Embryonic facial prominence (tissue), 1 donor: Measurements from ENCODE around the gene ECHDC3.
"Not testable (repeated sequence)": the region's sequence is repeated elsewhere in the genome, so short reads cannot be mapped to it uniquely, and the experiment has no call there.

ENCODE experiments used
- DNase-seq: peaks from one replicate; pipeline ENCODE4 v3.0.0-alpha.2; 2016; ENCODE audit errors: extremely low spot score

ECHDC3 gene

GRCh38 chr10:11715815-11716494, 26.2 kb upstream of the ECHDC3 start:
- DNase-seq, result no peak

DNA sequence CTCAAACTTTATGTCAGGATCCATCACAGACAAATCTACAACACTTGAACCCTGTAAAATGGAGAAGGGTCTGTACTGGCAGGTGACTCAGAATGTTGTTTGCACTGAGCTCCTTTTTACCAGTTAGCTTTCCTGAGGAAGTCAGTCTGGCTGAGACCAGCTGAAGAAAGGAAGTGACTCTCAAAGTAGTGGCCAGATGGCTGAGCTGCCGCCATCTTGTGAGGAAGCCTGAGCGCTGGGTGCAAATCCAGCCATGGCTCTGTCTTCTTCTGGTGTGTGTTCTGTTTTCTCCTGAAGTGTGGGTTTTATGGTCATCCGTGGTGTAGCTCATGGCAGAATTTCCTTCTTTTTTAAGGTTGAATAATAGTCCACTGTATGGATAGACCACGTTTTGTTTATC, 25.5 kb upstream of the ECHDC3 start:
- DNase-seq, result no peak

DNA sequence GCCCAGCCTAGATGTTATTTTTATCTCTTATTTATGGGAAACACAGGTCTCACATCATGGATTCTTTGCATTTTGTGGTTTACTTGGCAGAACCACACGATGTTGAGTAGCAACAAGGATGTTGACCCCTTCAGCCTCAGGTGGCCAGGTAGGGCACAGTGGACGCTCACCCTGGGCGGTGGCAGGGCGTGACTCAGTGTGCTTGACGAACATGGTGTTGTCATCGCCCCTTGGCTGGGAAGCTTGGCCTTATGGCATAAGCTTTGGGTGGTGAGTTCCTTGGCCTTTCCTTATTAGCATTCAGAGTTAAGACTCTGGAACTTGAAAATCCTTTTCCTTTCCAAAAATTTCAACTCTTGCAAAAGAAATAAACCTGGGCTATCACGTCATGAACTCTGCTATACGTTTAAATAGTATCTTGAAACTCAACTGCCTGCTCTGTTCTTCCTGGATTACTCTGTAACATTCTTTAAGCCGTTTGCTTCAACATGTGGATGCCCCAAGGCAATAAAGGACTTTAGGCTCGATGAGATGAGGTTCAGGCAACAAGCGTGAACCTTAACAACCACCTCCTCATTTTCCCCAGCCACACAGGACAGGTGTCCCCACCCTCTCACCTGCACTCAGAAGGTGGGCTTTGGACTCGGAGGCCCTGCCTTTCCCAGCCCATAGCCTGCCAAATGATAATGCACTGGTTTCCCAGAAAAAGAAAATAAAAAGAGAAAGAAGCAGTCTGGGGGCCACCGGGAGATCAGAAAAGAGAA, 22.5 kb upstream of the ECHDC3 start:
- DNase-seq, result no peak

- DNase-seq, result no peak
These were observed 21.9 kb upstream of the ECHDC3 start for GRCh38 chr10:11720260-11720741.

DNA sequence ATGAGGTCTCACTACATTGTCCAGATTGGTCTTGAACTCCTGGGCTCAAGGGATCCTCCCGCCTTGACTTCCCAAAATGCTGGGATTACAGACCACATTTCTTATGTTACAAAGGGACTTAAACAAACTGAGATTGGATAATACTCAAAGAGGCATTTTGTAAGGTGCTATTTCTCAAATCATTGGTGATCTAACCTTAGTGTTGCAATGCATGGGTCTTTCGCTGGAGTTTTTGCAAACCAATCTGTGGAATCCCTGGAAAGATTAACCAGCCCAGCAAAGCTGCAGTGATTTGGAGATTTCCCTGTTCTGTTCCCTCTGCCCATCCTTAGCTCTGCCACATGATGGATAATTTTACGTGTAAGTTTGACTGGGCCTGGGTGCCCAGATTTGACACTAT, 20.4 kb upstream of the ECHDC3 start:
- DNase-seq, result no peak

DNA sequence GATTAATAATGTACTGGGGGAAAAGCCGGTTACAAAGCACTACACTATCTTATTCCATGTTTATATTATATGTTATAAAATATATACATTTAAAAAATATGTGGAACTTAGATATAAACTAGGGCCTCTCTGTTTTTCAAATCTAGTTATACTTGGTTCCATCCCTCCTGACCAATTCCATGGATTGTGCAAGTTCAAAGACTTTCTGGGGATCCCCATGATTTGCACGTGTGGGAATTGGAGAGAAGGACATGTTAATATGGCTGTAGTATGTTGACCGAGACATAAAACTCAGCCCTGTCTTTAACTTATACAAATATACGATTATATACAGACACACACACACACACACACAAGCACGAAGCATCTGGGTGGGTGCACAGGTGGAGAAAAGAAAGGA, 18.8 kb upstream of the ECHDC3 start:
- DNase-seq, result no peak

DNA sequence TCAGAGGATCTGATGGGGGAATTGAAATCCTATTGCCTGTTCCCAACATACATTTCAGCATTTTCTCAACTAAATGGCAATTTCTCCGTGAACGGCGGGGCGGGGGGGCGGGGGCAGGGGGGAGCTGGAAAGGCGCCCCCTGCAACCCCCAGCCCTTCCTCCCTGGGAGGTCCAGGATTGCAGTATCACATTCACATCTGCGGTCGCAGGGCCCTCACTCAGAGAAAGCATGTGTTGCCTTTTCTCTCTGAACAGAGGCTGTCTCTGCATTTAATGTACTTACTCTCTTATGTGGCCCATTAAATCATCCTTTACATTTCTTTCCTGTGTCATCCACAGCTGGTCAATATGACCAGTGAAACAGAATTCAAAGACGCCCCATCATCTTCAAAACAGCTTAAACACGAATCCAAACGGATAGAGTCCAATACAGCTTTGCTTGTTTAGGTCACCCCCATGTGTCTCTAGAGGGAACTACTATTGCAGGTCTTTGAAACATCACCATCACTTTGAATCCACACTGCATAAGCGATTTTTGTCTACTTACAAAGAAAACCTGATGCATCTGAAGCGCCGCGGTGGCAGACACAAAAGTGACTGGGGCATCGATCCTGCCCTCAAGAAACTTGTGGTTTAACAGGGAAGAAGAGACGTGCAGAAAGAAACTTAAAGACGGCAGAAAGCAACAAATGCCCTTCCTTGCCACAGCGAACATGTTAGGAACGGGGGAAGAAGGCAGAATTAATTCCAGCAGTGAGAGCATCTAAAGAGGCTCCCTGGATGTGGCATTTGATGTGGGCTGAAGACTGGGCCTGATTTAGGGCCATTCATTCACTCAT, 17.0 kb upstream of the ECHDC3 start:
- no peak for DNase-seq

DNA sequence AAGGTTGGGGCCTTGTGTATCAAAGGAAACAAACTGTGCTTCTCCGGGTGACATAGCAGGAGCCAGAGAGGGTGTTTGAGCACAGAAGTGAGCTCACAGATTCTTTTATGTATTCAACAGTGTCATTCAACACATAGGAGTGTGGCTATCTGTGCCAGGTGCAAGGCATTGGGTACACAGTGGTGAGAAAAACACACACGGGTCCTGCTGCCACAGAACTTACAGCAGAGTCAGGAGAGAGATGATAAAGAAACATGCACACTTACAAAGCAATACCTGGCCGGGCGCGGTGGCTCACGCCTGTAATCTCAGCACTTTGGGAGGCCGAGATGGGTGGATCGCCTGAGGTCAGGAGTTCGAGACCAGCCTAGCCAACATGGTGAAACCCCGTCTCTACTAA, 16.3 kb upstream of the ECHDC3 start:
- DNase-seq, result no peak

- DNase-seq, result no peak
These were observed 14.6 kb upstream of the ECHDC3 start for GRCh38 chr10:11727563-11727962.

DNA sequence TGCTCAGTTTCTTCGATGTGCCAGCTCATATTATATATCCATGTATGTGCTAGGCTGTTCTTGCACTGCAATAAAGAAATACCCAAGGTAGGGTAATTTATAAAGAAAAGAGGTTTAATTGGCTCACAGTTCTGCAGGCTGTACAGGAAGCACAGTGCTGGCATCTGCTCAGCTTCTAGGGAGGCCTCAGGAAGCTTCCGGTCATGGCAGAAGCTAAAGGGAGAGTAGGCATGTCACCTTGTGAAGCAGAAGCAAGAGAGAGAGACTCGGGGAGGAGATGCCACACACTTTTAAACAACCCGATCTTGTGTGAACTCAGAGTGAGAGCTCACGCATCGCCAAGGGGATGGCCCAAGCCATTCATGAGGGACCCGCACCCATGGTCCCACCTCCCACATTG, 13.8 kb upstream of the ECHDC3 start:
- DNase-seq, result no peak

DNA sequence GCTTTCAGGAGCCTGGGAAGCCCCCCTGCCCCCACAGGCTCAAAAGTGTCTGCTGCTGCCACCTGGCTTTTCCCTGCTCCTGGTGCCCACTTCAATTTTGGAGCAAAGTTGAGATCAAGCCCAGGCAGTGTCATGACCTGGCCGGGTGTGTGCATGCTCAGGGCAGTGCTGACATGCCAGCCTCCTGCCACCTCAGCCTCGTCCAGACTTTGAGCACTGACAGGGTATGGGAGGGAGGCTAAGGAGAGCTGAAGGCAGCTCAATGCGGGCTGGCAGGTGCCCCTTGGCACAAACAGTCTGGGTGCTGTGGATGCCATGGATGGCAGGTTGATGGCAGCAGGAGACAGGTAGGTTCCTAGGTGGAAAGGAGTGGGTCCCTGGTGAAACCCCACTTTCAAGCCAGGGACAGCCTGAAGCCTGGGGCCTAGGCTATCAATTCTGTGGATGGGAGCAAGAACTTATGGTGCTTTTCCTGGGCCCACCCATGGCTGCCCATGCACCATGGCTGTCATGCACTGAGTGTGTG, 12.3 kb upstream of the ECHDC3 start:
- no peak for DNase-seq

DNA sequence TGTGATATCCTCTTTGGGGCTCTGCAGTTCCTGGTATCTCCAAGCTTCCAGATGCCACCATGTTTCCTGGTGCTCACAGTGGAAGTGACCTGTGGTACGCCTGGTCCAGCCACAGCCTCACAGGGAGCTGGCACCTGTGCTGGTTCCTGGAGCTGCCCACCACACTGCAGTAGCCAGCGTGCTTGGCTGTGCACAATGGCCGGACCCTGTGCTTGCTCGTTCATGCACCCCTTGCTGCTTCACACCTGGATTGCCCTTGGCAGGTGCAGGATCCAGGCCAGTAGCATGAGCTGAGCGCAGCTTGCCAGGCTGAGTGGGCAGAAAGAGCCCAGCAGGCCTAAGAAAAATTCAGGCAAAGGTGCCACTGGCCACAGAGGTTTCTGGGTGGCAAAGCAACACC, 11.4 kb upstream of the ECHDC3 start:
- DNase-seq, result no peak

- not testable (repeated sequence) for DNase-seq
These were observed 5.4 kb upstream of the ECHDC3 start for GRCh38 chr10:11736767-11737166.

- not testable (repeated sequence) for DNase-seq
These were observed 4.7 kb upstream of the ECHDC3 start for GRCh38 chr10:11737258-11738032.

DNA sequence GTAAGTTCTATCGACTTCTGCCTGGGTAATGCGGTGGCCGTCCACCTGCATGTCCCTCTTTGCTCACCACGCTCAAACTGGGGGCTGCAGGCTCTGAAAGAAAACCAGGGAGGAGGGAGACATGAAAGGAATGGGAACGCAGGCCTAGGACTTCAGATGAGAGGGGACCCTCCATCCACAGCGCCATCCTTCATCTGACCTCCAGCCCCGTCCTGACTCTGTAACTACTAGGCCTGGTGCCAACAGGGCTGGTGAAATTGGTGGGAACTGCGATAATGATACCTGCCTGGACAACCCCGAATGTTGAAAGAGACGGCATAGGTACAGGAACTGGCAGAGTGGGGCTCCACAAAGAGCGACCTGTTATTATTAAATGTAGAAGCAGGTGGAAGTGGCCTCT, 1.3 kb upstream of the ECHDC3 start:
- DNase-seq, result no peak

- DNase-seq, result no peak
These were observed 574 bp upstream of the ECHDC3 start for GRCh38 chr10:11741608-11742007.

- no peak for DNase-seq
These were observed 657 bp downstream of the ECHDC3 start for GRCh38 chr10:11742779-11743298.

DNA sequence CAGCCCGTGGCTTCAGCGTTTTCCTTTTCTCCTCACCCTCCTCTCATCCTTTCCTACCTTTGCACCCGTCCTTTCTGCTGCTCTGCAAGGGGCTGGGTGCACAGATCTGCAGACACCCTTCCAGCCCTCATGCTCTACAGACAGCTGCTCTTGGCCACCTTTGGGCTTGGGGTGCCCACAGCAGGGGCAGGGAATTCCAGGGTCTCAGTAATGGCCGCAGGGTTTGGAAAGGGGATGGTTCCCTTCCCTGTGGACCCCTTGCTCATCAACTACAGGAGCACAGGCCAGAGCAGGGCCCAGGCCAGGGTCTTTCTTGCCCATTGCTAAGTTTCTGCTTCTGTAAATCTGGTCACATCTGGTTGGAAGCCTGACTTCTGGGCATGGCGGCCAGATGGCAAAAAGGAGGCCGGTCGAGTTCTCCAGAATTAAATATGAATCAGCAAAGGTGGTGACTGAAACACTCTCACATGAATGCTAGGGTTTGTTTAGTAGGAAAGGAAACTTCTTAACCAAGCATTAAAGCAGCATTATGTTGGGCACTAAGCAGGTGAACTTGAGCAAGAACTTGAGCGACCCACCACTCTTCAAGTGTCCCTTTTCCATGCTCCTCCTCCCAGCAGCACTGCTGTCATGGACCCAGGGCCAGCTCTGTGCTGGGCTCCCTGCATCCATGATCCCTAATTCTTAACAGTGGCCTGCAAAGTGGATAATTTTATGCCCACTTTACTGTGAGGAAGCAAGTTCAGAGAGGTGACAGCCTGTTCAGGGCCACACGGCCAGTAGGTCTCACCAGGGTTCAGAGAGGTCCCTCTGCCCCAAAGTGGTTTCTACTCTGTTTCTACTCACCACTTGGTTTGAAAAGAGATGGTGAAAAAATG, 1.5 kb downstream of the ECHDC3 start:
- DNase-seq, result no peak

- DNase-seq, result no peak
These were observed 2.9 kb downstream of the ECHDC3 start for GRCh38 chr10:11745045-11745444.

DNA sequence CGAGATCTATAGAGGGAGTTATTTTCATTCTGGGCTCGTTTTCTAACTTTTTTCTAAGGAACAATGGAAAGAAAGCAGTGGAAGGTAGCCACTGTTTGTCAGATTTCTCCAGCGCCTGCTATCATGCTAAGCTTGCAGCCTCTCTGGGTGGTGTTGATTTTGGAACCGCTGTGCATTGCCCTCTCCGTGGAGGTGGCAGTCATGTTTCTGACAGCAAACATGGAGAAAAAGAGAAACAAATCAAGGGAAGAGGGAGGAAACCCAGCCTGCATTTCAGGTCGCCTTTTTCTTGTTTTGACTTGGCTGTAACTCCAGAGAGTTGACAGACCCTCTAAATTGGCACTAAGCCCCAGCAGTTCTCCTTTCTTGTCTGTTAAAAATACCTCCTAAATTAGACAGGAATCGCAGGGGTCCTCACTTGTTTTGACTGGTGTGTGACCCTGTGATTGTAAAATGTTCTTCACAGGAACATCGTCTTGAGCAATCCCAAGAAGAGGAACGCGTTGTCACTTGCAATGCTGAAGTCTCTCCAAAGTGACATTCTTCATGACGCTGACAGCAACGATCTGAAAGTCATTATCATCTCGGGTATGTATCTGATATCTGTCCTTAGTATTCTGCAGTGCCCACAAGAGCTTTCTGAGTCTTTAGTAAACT, 4.8 kb downstream of the ECHDC3 start:
- no peak for DNase-seq
